WI38 (cell line): Measurements from ENCODE around the gene CCRL2.

Experiments
- H3K4me3 ChIP-seq: 2 replicates; pipeline ENCODE4 v1.5.1; 2011; ENCODE audit warnings: low read depth, mild to moderate bottlenecking, control low read depth, low read length
- CTCF ChIP-seq: IDR thresholded peaks from 2 replicates; pipeline ENCODE4 v1.5.1; 2012; ENCODE audit warnings: low read depth, mild to moderate bottlenecking, control low read depth, low read length

CCRL2 gene

GRCh38 chr3:46435081-46435726, 28.1 kb downstream of the CCRL2 start:
- no peak for TF ChIP-seq CTCF
- no peak overlapping the region for H3K4me3 ChIP-seq

- TF ChIP-seq CTCF = no peak
- no peak overlapping the region for H3K4me3 ChIP-seq
Observed at GRCh38 chr3:46438831-46439230, 31.8 kb downstream of the CCRL2 start.

GRCh38 chr3:46440531-46441294, 33.7 kb downstream of the CCRL2 start:
- H3K4me3 ChIP-seq = no peak overlapping the region
- no peak for TF ChIP-seq CTCF

- H3K4me3 ChIP-seq = no peak overlapping the region
- no peak for TF ChIP-seq CTCF
Observed at GRCh38 chr3:46442576-46443530, 35.8 kb downstream of the CCRL2 start.

GRCh38 chr3:46447228-46447985, 40.3 kb downstream of the CCRL2 start:
- no peak for TF ChIP-seq CTCF
- H3K4me3 ChIP-seq = no peak overlapping the region

GRCh38 chr3:46448721-46449120, 41.7 kb downstream of the CCRL2 start:
- H3K4me3 ChIP-seq = no peak overlapping the region
- no peak for TF ChIP-seq CTCF
